Prostate gland (tissue), 2 donors: ENCODE results near the gene WDR43. TPM values are rescaled to one million over a fixed set of nuclear protein-coding genes. Genes with fewer than 3 reads are reported as not detected.
A peak's percentile ranks its signal among the peaks of the same experiment; 100 is the strongest.

Source experiments
- DNase-seq: peaks from one replicate; pipeline ENCODE4 v3.0.0-alpha.2; 2019; ENCODE audit warnings: low spot score
- H3K27ac ChIP-seq, 2 donors: fragments of 200-600 bp; sonication (generic); 2 replicates each; pipeline ENCODE4 v1.5.1; 2017 to 2019
- H3K27me3 ChIP-seq: fragments of 200-600 bp; sonication (generic); replicated peaks from 2 replicates; pipeline ENCODE4 v1.5.1; 2019; ENCODE audit not compliant: insufficient read depth
- H3K36me3 ChIP-seq, 2 donors: fragments of 200-600 bp; sonication (generic); 1 replicate in 1 of 2; 2 replicates in 1 of 2; pipeline versions ENCODE4 v1.5.1 to v1.8.1; 2017 to 2019
- H3K4me1 ChIP-seq: fragments of 200-600 bp; sonication (generic); replicated peaks from 2 replicates; pipeline ENCODE4 v1.5.1; 2019
- H3K4me3 ChIP-seq, 2 donors: fragments of 200-600 bp; sonication (generic); 2 replicates each; pipeline ENCODE4 v1.5.1; 2017 to 2019
- H3K9me3 ChIP-seq: fragments of 200-600 bp; sonication (generic); 2 replicates; pipeline ENCODE4 v1.5.1; 2017
- POLR2A ChIP-seq: fragments of 450-650 bp; IDR thresholded peaks from one replicate; pipeline ENCODE4 v1.6.1; 2016; ENCODE audit warnings: antibody characterized with exemption, mild to moderate bottlenecking
- POLR2AphosphoS5 ChIP-seq: sonication (generic); formaldehyde crosslinking; IDR thresholded peaks from one replicate; pipeline ENCODE4 v1.6.1; 2017; ENCODE audit warnings: antibody characterized with exemption
- WGBS: methylation state at CpG from one replicate; pipeline ENCODE4 v1.1.5; 2018; 5-methylcytosine and 5-hydroxymethylcytosine counted together
- intact Hi-C: fragments of 100-400 bp; cut with DNase I; formaldehyde crosslinking; loops from one replicate; pipeline ENCODE4 v1.14.2; 2022
- total RNA-seq, 2 donors: library from RNA; depleted of rRNA; stranded (reverse); fragments of >200 nt; gene quantifications; one replicate each; pipeline ENCODE4 v1.1.0, GENCODE V29; 2016
- TF ChIP-seq, protein P1 (sequence below), 4 experiments: fragments of 200-600 bp in 2 of 4; fragments of 450-650 bp in 2 of 4; sonication (generic) in 2 of 4; IDR thresholded peaks; 1 replicate in 3 of 4; 2 replicates in 1 of 4; pipeline ENCODE4 v1.5.1; 2016 to 2019; ENCODE audit warnings: antibody characterized with exemption in 4 of 4, mild to moderate bottlenecking in 2 of 4, moderate library complexity in 2 of 4

WDR43 gene
- total RNA-seq, 2 donors from 2014 or later = 30.6 to 36.9 TPM

DNA sequence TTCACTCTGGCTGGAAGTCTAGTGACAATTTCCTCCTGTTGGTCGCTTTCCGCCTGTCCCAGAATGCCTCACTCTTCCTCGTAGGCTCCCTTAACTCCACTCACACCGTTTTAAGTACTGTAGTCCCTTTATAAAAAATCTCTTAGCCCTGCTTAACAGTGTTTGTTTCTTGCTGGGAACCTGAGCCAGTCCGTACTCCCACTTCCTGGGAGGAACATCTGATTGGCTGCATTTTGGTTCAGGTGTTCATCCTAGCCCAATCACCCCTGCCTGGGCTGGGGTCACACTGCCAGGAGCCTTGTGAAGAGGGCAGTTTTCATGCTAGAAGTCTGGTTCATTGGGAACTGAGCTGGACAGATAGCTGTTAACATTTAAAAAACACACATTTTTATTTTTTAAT, 61.0 kb downstream of the WDR43 start:
- Histone ChIP-seq H3K27me3 (no peaks in the 10 kb centered on the region), H3K9me3 (no peaks in the 10 kb centered on the region), H3K36me3 (no peaks in the 10 kb centered on the region), H3K4me1 (no peaks in the 10 kb centered on the region), H3K27ac (no peak overlapping the region), H3K4me3 (no peak overlapping the region)
- intact Hi-C loops = loop anchor here (5.0 to 10.0 kb wide), 3 partner anchors 57 to 889 kb away; no protein-coding TSS in a partner anchor
- no peak for DNase-seq
- 39% methylated on average over 5 of the region's 5 CpGs for WGBS
- TF ChIP-seq POLR2A (no peak), POLR2AphosphoS5 (no peak)
- TF ChIP-seq, protein P1, sequence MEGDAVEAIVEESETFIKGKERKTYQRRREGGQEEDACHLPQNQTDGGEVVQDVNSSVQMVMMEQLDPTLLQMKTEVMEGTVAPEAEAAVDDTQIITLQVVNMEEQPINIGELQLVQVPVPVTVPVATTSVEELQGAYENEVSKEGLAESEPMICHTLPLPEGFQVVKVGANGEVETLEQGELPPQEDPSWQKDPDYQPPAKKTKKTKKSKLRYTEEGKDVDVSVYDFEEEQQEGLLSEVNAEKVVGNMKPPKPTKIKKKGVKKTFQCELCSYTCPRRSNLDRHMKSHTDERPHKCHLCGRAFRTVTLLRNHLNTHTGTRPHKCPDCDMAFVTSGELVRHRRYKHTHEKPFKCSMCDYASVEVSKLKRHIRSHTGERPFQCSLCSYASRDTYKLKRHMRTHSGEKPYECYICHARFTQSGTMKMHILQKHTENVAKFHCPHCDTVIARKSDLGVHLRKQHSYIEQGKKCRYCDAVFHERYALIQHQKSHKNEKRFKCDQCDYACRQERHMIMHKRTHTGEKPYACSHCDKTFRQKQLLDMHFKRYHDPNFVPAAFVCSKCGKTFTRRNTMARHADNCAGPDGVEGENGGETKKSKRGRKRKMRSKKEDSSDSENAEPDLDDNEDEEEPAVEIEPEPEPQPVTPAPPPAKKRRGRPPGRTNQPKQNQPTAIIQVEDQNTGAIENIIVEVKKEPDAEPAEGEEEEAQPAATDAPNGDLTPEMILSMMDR (IDR thresholded peaks at IDR 0.05) = no peak

DNA sequence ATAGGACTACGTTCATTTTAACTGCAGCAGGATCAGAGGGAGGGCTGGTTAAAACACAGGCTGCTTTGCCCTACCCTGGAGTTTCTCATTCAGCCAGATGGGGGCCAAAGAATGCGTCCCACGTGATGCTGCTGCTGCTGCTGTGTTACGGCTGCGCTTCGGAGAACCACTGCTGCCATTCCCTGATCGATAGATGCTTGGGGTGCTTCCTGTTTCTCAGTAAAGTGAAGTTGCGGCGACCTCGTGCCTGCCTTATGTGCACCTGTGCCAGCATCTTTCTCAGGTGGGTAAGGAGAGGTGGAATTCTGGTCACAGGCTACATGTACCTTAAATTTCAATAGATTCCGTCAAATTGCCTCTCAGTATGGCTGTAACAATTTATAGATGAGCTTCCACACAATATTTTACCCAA, 62.0 kb downstream of the WDR43 start:
- no peak for DNase-seq
- TF ChIP-seq POLR2AphosphoS5 (no peak), POLR2A (no peak)
- TF ChIP-seq, protein P1 (IDR thresholded peaks at IDR 0.05) = peak in 1 of 4 experiments; percentile 3
- no peak overlapping the region for H3K27ac ChIP-seq
- H3K27me3 ChIP-seq = no peaks in the 10 kb centered on the region
- H3K4me1 ChIP-seq = no peaks in the 10 kb centered on the region
- H3K9me3 ChIP-seq = no peaks in the 10 kb centered on the region
- WGBS = 49% methylated on average over 11 of the region's 11 CpGs
- no peaks in the 10 kb centered on the region for H3K36me3 ChIP-seq
- no peak overlapping the region for H3K4me3 ChIP-seq
- intact Hi-C loops = loop anchor here (5.0 to 10.0 kb wide), 3 partner anchors 56 to 888 kb away; no protein-coding TSS in a partner anchor

DNA sequence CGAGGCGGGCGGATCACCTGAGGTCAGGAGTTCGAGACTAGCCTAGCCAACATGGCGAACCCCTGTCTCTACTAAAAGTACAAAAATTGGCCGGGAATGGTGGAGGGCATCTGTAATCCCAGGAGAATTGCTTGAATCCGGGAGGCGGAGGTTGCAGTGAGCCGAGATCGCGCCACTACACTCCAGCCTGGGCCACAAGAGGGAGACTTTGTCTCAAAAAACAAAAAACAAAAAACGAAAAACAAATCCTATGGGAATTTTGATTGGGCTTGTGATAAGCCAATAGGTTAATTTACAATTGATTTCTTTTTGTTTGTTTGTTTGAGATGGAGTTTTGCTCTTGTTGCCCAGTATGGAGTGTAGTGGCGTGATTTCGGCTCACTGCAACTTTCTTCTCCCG, 62.4 kb downstream of the WDR43 start:
- H3K36me3 ChIP-seq = no peaks in the 10 kb centered on the region
- TF ChIP-seq, protein P1 (IDR thresholded peaks at IDR 0.05) = peak in 3 of 4 experiments; percentile 9 to 61 (median 26)
- TF ChIP-seq POLR2A (no peak), POLR2AphosphoS5 (no peak)
- H3K27ac ChIP-seq = no peak overlapping the region
- H3K27me3 ChIP-seq = no peaks in the 10 kb centered on the region
- H3K9me3 ChIP-seq = no peaks in the 10 kb centered on the region
- intact Hi-C loops = loop anchor here (5.0 to 10.0 kb wide), 3 partner anchors 55 to 888 kb away; no protein-coding TSS in a partner anchor
- 85% methylated on average over 15 of the region's 15 CpGs for WGBS
- no peak for DNase-seq
- no peak overlapping the region for H3K4me3 ChIP-seq
- no peaks in the 10 kb centered on the region for H3K4me1 ChIP-seq

DNA sequence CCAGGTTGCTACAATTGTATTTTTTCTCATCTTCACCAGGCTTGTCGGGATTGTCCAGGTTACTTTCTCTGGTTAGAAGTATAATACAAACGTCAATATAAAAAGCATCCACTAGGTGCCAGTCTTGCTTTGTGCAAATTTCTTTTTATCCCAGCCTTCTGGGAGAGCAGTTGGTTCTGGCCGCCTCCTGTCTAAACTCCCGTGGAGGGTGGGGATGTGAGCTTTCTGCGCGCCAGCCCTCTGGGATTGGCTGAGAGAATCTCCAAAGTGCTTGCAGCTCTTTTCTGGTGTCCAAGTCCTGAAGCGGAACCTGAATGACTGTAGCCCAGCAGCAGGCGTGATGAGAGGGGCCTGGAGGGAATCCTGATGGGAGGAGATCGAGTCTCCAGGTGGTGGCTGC, 64.2 kb downstream of the WDR43 start:
- Histone ChIP-seq H3K4me1 (no peaks in the 10 kb centered on the region), H3K4me3 (no peak overlapping the region), H3K36me3 (no peaks in the 10 kb centered on the region), H3K9me3 (no peaks in the 10 kb centered on the region), H3K27ac (no peak overlapping the region), H3K27me3 (no peaks in the 10 kb centered on the region)
- intact Hi-C loops = loop anchor here (1.0 to 10.0 kb wide), 4 partner anchors 54 to 886 kb away; no protein-coding TSS in a partner anchor
- WGBS = 16% methylated on average over 9 of the region's 9 CpGs
- DNase-seq = peak; percentile 62
- no peak for TF ChIP-seq POLR2AphosphoS5
- TF ChIP-seq, protein P1 (IDR thresholded peaks at IDR 0.05) = peak; percentile 11 to 82 (median 64)

DNA sequence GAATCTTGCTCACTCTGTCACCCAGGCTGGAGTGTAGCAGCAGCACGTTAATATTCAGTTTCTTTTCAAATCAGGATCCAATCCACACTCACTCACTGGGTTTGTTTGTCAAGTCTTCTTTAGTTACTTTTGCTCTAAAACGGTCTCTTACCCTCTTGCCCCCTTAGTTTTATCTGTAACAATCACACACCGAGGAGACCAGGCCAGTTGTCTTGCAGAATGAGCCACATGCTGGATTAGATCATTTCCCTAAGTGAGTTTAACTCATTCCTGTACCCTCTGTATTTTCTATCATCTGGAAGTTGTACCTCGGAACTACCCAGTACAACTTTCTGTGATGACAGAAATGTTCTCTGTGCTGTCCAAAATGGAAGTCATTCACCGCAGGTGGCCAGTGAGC, 65.9 kb downstream of the WDR43 start:
- no peaks in the 10 kb centered on the region for H3K27me3 ChIP-seq
- H3K36me3 ChIP-seq = no peaks in the 10 kb centered on the region
- H3K9me3 ChIP-seq = no peaks in the 10 kb centered on the region
- H3K27ac ChIP-seq = no peak overlapping the region
- DNase-seq = no peak
- no peak overlapping the region for H3K4me3 ChIP-seq
- H3K4me1 ChIP-seq = no peaks in the 10 kb centered on the region
- intact Hi-C loops = no loop called here
- no peak for TF ChIP-seq POLR2A
- TF ChIP-seq, protein P1 (IDR thresholded peaks at IDR 0.05) = no peak
- no peak for TF ChIP-seq POLR2AphosphoS5
- WGBS = 48% methylated on average over 5 of the region's 5 CpGs
